CD4-positive, CD25-positive, alpha-beta regulatory T cell (primary cell): ENCODE results near the gene ATRX. TPM values are rescaled to one million over a fixed set of nuclear protein-coding genes. Genes with fewer than 3 reads are reported as not detected.

Experiments used
- ATAC-seq, 2 donors: fragments of 150-1000 bp; cut with Tn5 transposase; one replicate each; pipeline ENCODE4 v1.10.0; 2021; ENCODE audit warnings: low read depth in 2 of 2, moderate number of reproducible peaks in 2 of 2, moderate library complexity in 1 of 2
- DNase-seq, 3 donors: peaks; one replicate each; pipeline versions ENCODE4 v3.0.0 to v3.0.0-alpha.2; 2012 to 2022; ENCODE audit warnings: mixed read lengths in 1 of 3
- H3K27ac ChIP-seq: one replicate; pipeline ENCODE4 v1.7.0; 2013; ENCODE audit warnings: mild to moderate bottlenecking, low read length; ENCODE audit not compliant: insufficient read depth, poor library complexity, severe bottlenecking
- H3K27me3 ChIP-seq: one replicate; pipeline ENCODE4 v1.7.0; 2013; ENCODE audit warnings: low read length; ENCODE audit not compliant: control insufficient read depth, insufficient read depth
- H3K36me3 ChIP-seq: one replicate; pipeline ENCODE4 v1.7.0; 2013; ENCODE audit warnings: mild to moderate bottlenecking, low read length, moderate library complexity; ENCODE audit not compliant: control insufficient read depth, insufficient read depth
- H3K4me1 ChIP-seq: 2 replicates; pipeline ENCODE4 v1.7.0; 2013; ENCODE audit warnings: mild to moderate bottlenecking, low read length; ENCODE audit not compliant: insufficient read depth, control insufficient read depth, poor library complexity, severe bottlenecking
- H3K4me3 ChIP-seq: one replicate; pipeline ENCODE4 v1.7.0; 2013; ENCODE audit warnings: low read depth, mild to moderate bottlenecking, low read length, moderate library complexity
- H3K9me3 ChIP-seq, 2 experiments: 1 replicate in 1 of 2; 2 replicates in 1 of 2; pipeline ENCODE4 v1.7.0; 2013; ENCODE audit warnings: low read length in 2 of 2, mild to moderate bottlenecking in 1 of 2, moderate library complexity in 1 of 2; ENCODE audit not compliant: control insufficient read depth in 2 of 2
- H3K27ac Mint-ChIP-seq, 3 donors: one replicate each; pipeline ENCODE4 v1.8.0; 2020 to 2022; ENCODE audit warnings: mild to moderate bottlenecking in 3 of 3, mixed read lengths in 3 of 3, moderate library complexity in 2 of 3
- H3K27me3 Mint-ChIP-seq: one replicate; pipeline ENCODE4 v1.8.0; 2022; ENCODE audit warnings: mild to moderate bottlenecking, mixed read lengths
- H3K36me3 Mint-ChIP-seq: one replicate; pipeline ENCODE4 v1.8.0; 2020; ENCODE audit warnings: mixed read lengths
- H3K4me1 Mint-ChIP-seq, 4 donors: one replicate each; pipeline ENCODE4 v1.8.0; 2020 to 2022; ENCODE audit warnings: mixed read lengths in 4 of 4, mild to moderate bottlenecking in 1 of 4
- H3K4me3 Mint-ChIP-seq, 4 donors: one replicate each; pipeline ENCODE4 v1.8.0; 2020 to 2022; ENCODE audit warnings: mild to moderate bottlenecking in 4 of 4, mixed read lengths in 4 of 4, moderate library complexity in 3 of 4
- H3K9me3 Mint-ChIP-seq, 7 donors: one replicate each; pipeline ENCODE4 v1.8.0; 2020 to 2022; ENCODE audit warnings: mixed read lengths in 7 of 7, mild to moderate bottlenecking in 3 of 7, moderate library complexity in 2 of 7
- polyA plus RNA-seq, 4 donors: library from polyadenylated mRNA; unstranded; fragments of 300-500 nt; fragmentation: Illumina TruSeq; gene quantifications; one replicate each; pipeline ENCODE4 v1.2.3, GENCODE V29; 2021
- total RNA-seq: library from RNA; stranded (reverse); gene quantifications from one replicate; pipeline ENCODE4 v1.2.3, GENCODE V29; 2022

Gene ATRX
- total and polyA plus RNA-seq, 5 donors from 2014 or later, result 35.2 to 175 (median 46.0) TPM

GRCh38 chrX:77484045-77484444 lies 302.0 kb downstream of the ATRX start:
- Histone ChIP-seq H3K4me3 (no peak overlapping the region), H3K36me3 (no peaks in the 10 kb centered on the region), H3K9me3 (peaks cover 0 to 6% of the 10 kb centered on the region in 2 experiments), H3K27ac (no peak overlapping the region), H3K27me3 (no peaks in the 10 kb centered on the region), H3K4me1 (no peaks in the 10 kb centered on the region)
- no peaks in the 10 kb centered on the region for H3K36me3 Mint-ChIP-seq
- peaks cover 0 to 11% (median 8%) of the 10 kb centered on the region in 7 donors for H3K9me3 Mint-ChIP-seq
- DNase-seq, result no peak
- H3K4me3 Mint-ChIP-seq, result no peak overlapping the region
- no peaks in the 10 kb centered on the region for H3K4me1 Mint-ChIP-seq
- no peak overlapping the region for H3K27ac Mint-ChIP-seq
- no peak for ATAC-seq
- H3K27me3 Mint-ChIP-seq, result peaks cover 5% of the 10 kb centered on the region

GRCh38 chrX:77455437-77455836 lies 330.6 kb downstream of the ATRX start:
- no peak for ATAC-seq
- no peak for DNase-seq

More at GRCh38 chrX:77455437-77455836, 330.6 kb downstream of the ATRX start:
- Histone ChIP-seq H3K36me3 (no peaks in the 10 kb centered on the region), H3K9me3 (no peaks in the 10 kb centered on the region), H3K4me1 (no peaks in the 10 kb centered on the region), H3K27me3 (no peaks in the 10 kb centered on the region), H3K27ac (no peak overlapping the region), H3K4me3 (no peak overlapping the region)
- Mint-ChIP-seq H3K4me1 (no peaks in the 10 kb centered on the region), H3K36me3 (no peaks in the 10 kb centered on the region), H3K9me3 (peaks cover 0 to 2% (median 0%) of the 10 kb centered on the region in 7 donors), H3K27ac (no peak overlapping the region), H3K4me3 (no peak overlapping the region), H3K27me3 (peaks cover 11% of the 10 kb centered on the region)

Other genes starting within 250 kb of the ATRX start
- gene MAGT1, start 109.2 kb upstream of the ATRX start, total RNA-seq, result 37.8 TPM
- gene MAGT1, start 109.2 kb upstream of the ATRX start, polyA plus RNA-seq, result 10 to 100 TPM; 24.8 to 29.4 (median 28.2) TPM
- gene COX7B, start 113.3 kb upstream of the ATRX start, total RNA-seq, result 110 TPM
- gene COX7B, start 113.3 kb upstream of the ATRX start, polyA plus RNA-seq, result 100 to 1,000 TPM; 395 to 504 (median 424) TPM
- 13.6 TPM for gene ATP7A, start 124.5 kb upstream of the ATRX start, total RNA-seq
- 1 to 10 TPM; 2.7 to 5.0 (median 3.0) TPM for gene ATP7A, start 124.5 kb upstream of the ATRX start, polyA plus RNA-seq
- not detected for gene PGAM4, start 183.4 kb upstream of the ATRX start, total RNA-seq
- gene PGAM4, start 183.4 kb upstream of the ATRX start, polyA plus RNA-seq, result not detected